Stomach smooth muscle (tissue), 2 donors: Measurements from ENCODE around the gene TMBIM4.

Source experiments
- H3K27ac ChIP-seq: one replicate; pipeline ENCODE4 v1.7.0; 2013; ENCODE audit warnings: mild to moderate bottlenecking, low read length, inconsistent platforms
- H3K27me3 ChIP-seq, 2 donors: one replicate each; pipeline ENCODE4 v1.7.0; 2013; ENCODE audit warnings: low read length in 2 of 2; ENCODE audit not compliant: insufficient read depth in 2 of 2, control insufficient read depth in 1 of 2
- H3K36me3 ChIP-seq, 2 donors: one replicate each; pipeline ENCODE4 v1.7.0; 2013; ENCODE audit warnings: low read length in 2 of 2; ENCODE audit not compliant: control insufficient read depth in 2 of 2, insufficient read depth in 2 of 2
- H3K4me1 ChIP-seq: one replicate; pipeline ENCODE4 v1.7.0; 2013; ENCODE audit warnings: low read length; ENCODE audit not compliant: control insufficient read depth, insufficient read depth
- H3K4me3 ChIP-seq, 2 donors: one replicate each; pipeline ENCODE4 v1.7.0; 2013; ENCODE audit warnings: low read length in 2 of 2
- H3K9ac ChIP-seq, 2 donors: one replicate each; pipeline ENCODE4 v1.7.0; 2013; ENCODE audit warnings: low read length in 2 of 2, mild to moderate bottlenecking in 1 of 2
- H3K9me3 ChIP-seq, 2 donors: one replicate each; pipeline ENCODE4 v1.7.0; 2013; ENCODE audit warnings: low read length in 2 of 2; ENCODE audit not compliant: control insufficient read depth in 2 of 2
- donor health status: healthy.
- donor health status: Pancreatic carcinoma.

TMBIM4 gene

GRCh38 chr12:66092559-66093269 is 77.1 kb downstream of the TMBIM4 start:
- no peaks in the 10 kb centered on the region for H3K9me3 ChIP-seq
- H3K27ac ChIP-seq, result no peak overlapping the region
- no peaks in the 10 kb centered on the region for H3K27me3 ChIP-seq
- H3K4me3 ChIP-seq, result no peak overlapping the region
- H3K9ac ChIP-seq, result no peak overlapping the region
- no peaks in the 10 kb centered on the region for H3K4me1 ChIP-seq
- no peaks in the 10 kb centered on the region for H3K36me3 ChIP-seq

DNA sequence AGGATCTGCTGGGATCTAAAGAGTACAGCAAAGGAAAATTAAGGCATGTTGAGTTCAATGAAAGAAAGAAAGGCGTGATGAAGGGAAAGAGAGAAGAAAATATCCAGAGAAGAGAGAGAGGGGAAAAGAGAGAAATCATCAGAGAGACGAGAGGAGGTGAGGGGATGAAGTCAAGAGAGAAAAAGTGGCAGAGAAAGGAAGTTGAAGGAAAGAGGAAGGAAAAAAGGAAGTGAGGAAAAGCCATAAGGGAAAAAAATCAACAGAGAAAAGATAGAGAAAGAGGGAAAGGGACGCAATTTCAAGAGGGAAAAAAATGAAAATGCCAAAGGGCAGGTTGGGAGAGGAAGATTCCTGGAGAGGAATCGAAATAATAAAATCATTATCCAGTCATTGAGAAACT is 79.6 kb downstream of the TMBIM4 start:
- Histone ChIP-seq H3K4me3 (no peak overlapping the region), H3K9ac (no peak overlapping the region), H3K9me3 (no peaks in the 10 kb centered on the region), H3K27ac (no peak overlapping the region), H3K4me1 (no peaks in the 10 kb centered on the region), H3K36me3 (no peaks in the 10 kb centered on the region), H3K27me3 (no peaks in the 10 kb centered on the region)

GRCh38 chr12:66087365-66087943 is 82.3 kb downstream of the TMBIM4 start:
- Histone ChIP-seq H3K27ac (no peak overlapping the region), H3K9me3 (no peaks in the 10 kb centered on the region), H3K27me3 (no peaks in the 10 kb centered on the region)

DNA sequence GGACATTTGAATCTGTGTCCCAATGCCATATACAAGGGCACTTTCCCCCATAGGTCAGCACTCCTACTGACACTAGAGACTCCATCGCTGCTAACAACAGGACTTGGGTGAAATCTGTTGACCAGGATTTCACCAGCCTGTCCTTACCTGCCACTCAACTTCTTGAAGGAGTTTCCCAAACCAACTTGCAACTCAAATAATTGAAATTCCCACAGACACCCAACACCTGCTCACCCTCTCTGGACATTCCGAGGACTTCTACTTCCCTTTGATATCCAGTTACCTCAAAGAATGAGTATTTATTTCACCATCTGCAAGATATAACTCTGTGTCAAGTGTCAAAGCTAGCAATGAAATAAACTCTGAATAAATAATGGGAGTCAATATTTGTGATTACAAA is 83.8 kb downstream of the TMBIM4 start:
- H3K36me3 ChIP-seq, result no peaks in the 10 kb centered on the region
- no peak overlapping the region for H3K4me3 ChIP-seq
- no peak overlapping the region for H3K9ac ChIP-seq
- H3K27me3 ChIP-seq, result no peaks in the 10 kb centered on the region
- no peak overlapping the region for H3K27ac ChIP-seq
- H3K9me3 ChIP-seq, result no peaks in the 10 kb centered on the region
- H3K4me1 ChIP-seq, result no peaks in the 10 kb centered on the region

More at GRCh38 chr12:66087365-66087943, 82.3 kb downstream of the TMBIM4 start:
- no peaks in the 10 kb centered on the region for H3K4me1 ChIP-seq
- H3K9ac ChIP-seq, result no peak overlapping the region
- no peak overlapping the region for H3K4me3 ChIP-seq
- no peaks in the 10 kb centered on the region for H3K36me3 ChIP-seq
